Endothelial cell of umbilical vein (primary cell): ENCODE data around the gene SLC35D1. TPM values are rescaled to one million over a fixed set of nuclear protein-coding genes. Genes with fewer than 3 reads are reported as not detected.

ENCODE experiments used
- BruUV-seq: library from RNA; stranded (reverse); fragments of 400-500 nt; replicated peaks from 2 replicates; lab custom pipeline; 2021; lab: Mats Ljungman, UMichigan
- CTCF ChIA-PET: fragments of 300-600, 350-600 bp; sonication (Branson Sonifier 250); formaldehyde crosslinking; loops from one replicate; lab custom pipeline; 2021; ENCODE audit warnings: antibody characterized with exemption, inconsistent platforms; lab: Charles Lee
- POLR2A ChIA-PET: fragments of 300-600, 350-600 bp; sonication (Branson Sonifier 250); formaldehyde crosslinking; loops from one replicate; lab custom pipeline; 2021; ENCODE audit warnings: antibody characterized with exemption, inconsistent platforms; lab: Charles Lee
- DNase-seq: peaks from one replicate; pipeline ENCODE4 v3.0.0-alpha.2; 2011; ENCODE audit warnings: low read depth, low spot score
- FAIRE-seq: peaks from 2 replicates; lab custom pipeline; 2011; peaks lifted over from hg19 to GRCh38; lab: Jason Lieb, UNC
- H2AFZ ChIP-seq: 2 replicates; pipeline ENCODE4 v1.6.0; 2012; ENCODE audit warnings: low read depth, low read length, control low read depth, inconsistent platforms
- H3K27ac ChIP-seq: 2 replicates; pipeline ENCODE4 v1.5.1; 2011; ENCODE audit warnings: low read depth, mild to moderate bottlenecking, control low read depth, low read length, moderate library complexity; ENCODE audit not compliant: insufficient read depth
- H3K27me3 ChIP-seq, 2 experiments: 2 replicates each; pipeline versions ENCODE4 v1.6.0 to v1.6.1; 2011; ENCODE audit warnings: low read length in 2 of 2, mixed read lengths in 1 of 2; ENCODE audit not compliant: control insufficient read depth in 2 of 2, insufficient read depth in 2 of 2
- H3K36me3 ChIP-seq, 2 experiments: 2 replicates in 1 of 2; 3 replicates in 1 of 2; pipeline ENCODE4 v1.5.1; 2011; ENCODE audit warnings: low read length in 2 of 2, mild to moderate bottlenecking in 1 of 2, moderate library complexity in 1 of 2; ENCODE audit not compliant: control insufficient read depth in 2 of 2, insufficient read depth in 2 of 2; ENCODE audit errors: extremely low read depth in 1 of 2
- H3K4me1 ChIP-seq: 3 replicates; pipeline ENCODE4 v1.5.1; 2011; ENCODE audit warnings: mild to moderate bottlenecking, low read length; ENCODE audit not compliant: control insufficient read depth, insufficient read depth; ENCODE audit errors: extremely low read depth
- H3K4me2 ChIP-seq: 2 replicates; pipeline ENCODE4 v1.6.1; 2011; ENCODE audit warnings: low read length, control low read depth, mixed read lengths; ENCODE audit not compliant: insufficient read depth
- H3K4me3 ChIP-seq, 3 experiments: fragments of 200-600 bp in 1 of 3; sonication (generic), shearing (Covaris generic) in 1 of 3; replicated peaks in 1 of 3; 2 replicates each; pipeline ENCODE4 v1.5.1; 2011 to 2016; ENCODE audit warnings: control low read depth in 3 of 3, low read length in 3 of 3, mild to moderate bottlenecking in 2 of 3, inconsistent platforms in 1 of 3, low read depth in 1 of 3, moderate library complexity in 1 of 3; ENCODE audit not compliant: insufficient read depth in 1 of 3
- H3K79me2 ChIP-seq: 2 replicates; pipeline ENCODE4 v1.6.0; 2012; ENCODE audit warnings: low read length, inconsistent platforms; ENCODE audit not compliant: control insufficient read depth, insufficient read depth
- H3K9ac ChIP-seq: replicated peaks from 2 replicates; pipeline ENCODE3; 2011; ENCODE audit warnings: low read length, control low read depth; ENCODE audit not compliant: insufficient read depth; ENCODE audit errors: extremely low read depth
- H3K9me1 ChIP-seq: replicated peaks from 3 replicates; pipeline ENCODE4 v1.6.0; 2011; ENCODE audit warnings: mild to moderate bottlenecking, low read length; ENCODE audit not compliant: control insufficient read depth, insufficient read depth; ENCODE audit errors: extremely low read depth
- H3K9me3 ChIP-seq: replicated peaks from 2 replicates; pipeline ENCODE4 v1.5.1; 2012; ENCODE audit warnings: low read length, inconsistent platforms; ENCODE audit not compliant: control insufficient read depth, insufficient read depth
- H4K20me1 ChIP-seq: replicated peaks from 2 replicates; pipeline ENCODE3; 2011; ENCODE audit warnings: mild to moderate bottlenecking, low read length; ENCODE audit not compliant: control insufficient read depth, insufficient read depth; ENCODE audit errors: extremely low read depth
- EZH2 ChIP-seq: IDR thresholded peaks from 2 replicates; pipeline ENCODE4 v1.6.1; 2012; ENCODE audit warnings: borderline replicate concordance, low read depth, mild to moderate bottlenecking, moderate library complexity, low read length, inconsistent platforms; ENCODE audit not compliant: severe bottlenecking
- FOS ChIP-seq: IDR thresholded peaks from 2 replicates; pipeline ENCODE4 v1.6.1; 2011; ENCODE audit warnings: mild to moderate bottlenecking, low read length, moderate library complexity, borderline replicate concordance; ENCODE audit not compliant: insufficient read depth
- GATA2 ChIP-seq: IDR thresholded peaks from 2 replicates; pipeline ENCODE4 v1.7.0; 2011; ENCODE audit warnings: low read depth, mild to moderate bottlenecking, moderate library complexity, mixed read lengths, low read length; ENCODE audit not compliant: insufficient read length, insufficient read depth
- JUN ChIP-seq: IDR thresholded peaks from 2 replicates; pipeline ENCODE4 v1.6.1; 2011; ENCODE audit warnings: borderline replicate concordance, low read depth; ENCODE audit not compliant: insufficient read length, insufficient read depth
- MYC ChIP-seq: IDR thresholded peaks from one replicate; pipeline ENCODE4 v1.6.1; 2011; ENCODE audit warnings: mild to moderate bottlenecking, low read depth, low read length
- POLR2A ChIP-seq: IDR thresholded peaks from 2 replicates; pipeline ENCODE4 v1.6.1; 2012; ENCODE audit warnings: low read depth, mild to moderate bottlenecking, control low read depth, low read length
- POLR2AphosphoS5 ChIP-seq: IDR thresholded peaks from 2 replicates; pipeline ENCODE4 v1.6.1; 2012; ENCODE audit warnings: low read depth, mild to moderate bottlenecking, control low read depth, low read length, moderate library complexity; ENCODE audit not compliant: insufficient read depth
- dilution Hi-C: fragments of 300-500 bp; cut with MboI; formaldehyde crosslinking; loops from one replicate; pipeline ENCODE4 v1.15.0; 2019; ENCODE audit warnings: low sequenced_read_pairs; ENCODE audit not compliant: extremely low pct_ligation_motif_present
- intact Hi-C: fragments of 100-400 bp; cut with micrococcal nuclease; formaldehyde crosslinking; loops from one replicate; pipeline ENCODE4 v1.10.0; 2022
- polyA plus RNA-seq, 4 experiments: library from polyadenylated mRNA; depleted of rRNA in 3 of 4; stranded (reverse) in 3 of 4; unstranded in 1 of 4; fragments of >200 nt; gene quantifications; 2 replicates each; pipeline versions ENCODE4 v1.2.1 to v1.2.3, GENCODE V29; 2011 to 2012; ENCODE audit warnings: missing spikeins in 1 of 4
- total RNA-seq: library from RNA; stranded (reverse); gene quantifications from 2 replicates; pipeline ENCODE4 v1.2.3, GENCODE V29; 2021
- TF ChIP-seq, protein P1 (sequence below): IDR thresholded peaks from 2 replicates; pipeline ENCODE4 v1.6.1; 2011; ENCODE audit not compliant: insufficient read depth, insufficient read length
- TF ChIP-seq, protein P2 (sequence below), 2 donors: IDR thresholded peaks; 1 replicate in 1 of 2; 2 replicates in 1 of 2; pipeline ENCODE4 v1.5.1; 2011; ENCODE audit warnings: low read length in 2 of 2, mild to moderate bottlenecking in 2 of 2, moderate library complexity in 2 of 2, control low read depth in 1 of 2, inconsistent platforms in 1 of 2, low read depth in 1 of 2; ENCODE audit not compliant: insufficient read depth in 1 of 2; ENCODE audit errors: extremely low read depth in 1 of 2

The SLC35D1 gene
- total and polyA plus RNA-seq, 2 donors (not counting 3 experiments of a cell fraction or from before 2014, with no cell fraction given) = 3.5 to 6.6 TPM

DNA sequence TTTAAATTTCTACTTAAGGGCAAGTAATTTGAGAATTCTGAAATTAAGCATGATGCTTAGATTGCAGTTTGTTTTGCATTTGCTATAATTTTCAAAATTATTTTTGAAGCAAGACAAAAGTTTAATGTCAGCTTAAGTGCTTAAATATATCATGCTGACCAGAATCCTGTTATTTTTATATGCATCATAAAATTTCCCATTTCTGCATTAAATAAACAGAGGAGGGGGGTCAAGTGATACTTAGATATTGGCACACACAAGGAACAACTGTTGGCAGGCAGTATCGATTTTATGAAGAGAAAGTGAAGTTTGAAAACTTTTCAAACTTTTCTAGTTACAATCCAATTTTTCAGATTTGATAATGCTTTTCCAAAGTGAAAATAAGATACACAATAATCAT, 68.1 kb downstream of the SLC35D1 start:
- H3K9me3 ChIP-seq = no peaks in the 10 kb centered on the region
- no peak overlapping the region for H2AFZ ChIP-seq
- no peaks in the 10 kb centered on the region for H4K20me1 ChIP-seq
- H3K79me2 ChIP-seq = no peaks in the 10 kb centered on the region
- no peaks in the 10 kb centered on the region for H3K4me1 ChIP-seq
- ChIA-PET CTCF (interaction anchor here (0.7 to 3.0 kb wide), 4 partner anchors 10 to 480 kb away, joined by 4 to 15 read pairs (median 12); no protein-coding TSS in a partner anchor), POLR2A (no interaction called here)
- H3K9ac ChIP-seq = no peak overlapping the region
- BruUV-seq = no TSS peak
- H3K27me3 ChIP-seq = no peaks in the 10 kb centered on the region
- dilution Hi-C loops = no loop called here
- H3K36me3 ChIP-seq = peaks cover 3 to 30% of the 10 kb centered on the region in 2 experiments
- TF ChIP-seq, protein P1, sequence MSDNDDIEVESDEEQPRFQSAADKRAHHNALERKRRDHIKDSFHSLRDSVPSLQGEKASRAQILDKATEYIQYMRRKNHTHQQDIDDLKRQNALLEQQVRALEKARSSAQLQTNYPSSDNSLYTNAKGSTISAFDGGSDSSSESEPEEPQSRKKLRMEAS = no peak
- TF ChIP-seq FOS = no peak
- TF ChIP-seq POLR2A = no peak
- no peak for TF ChIP-seq GATA2
- no peak for TF ChIP-seq JUN
- no peak for TF ChIP-seq EZH2
- no peak for TF ChIP-seq POLR2AphosphoS5
- TF ChIP-seq MYC = no peak
- TF ChIP-seq, protein P2, sequence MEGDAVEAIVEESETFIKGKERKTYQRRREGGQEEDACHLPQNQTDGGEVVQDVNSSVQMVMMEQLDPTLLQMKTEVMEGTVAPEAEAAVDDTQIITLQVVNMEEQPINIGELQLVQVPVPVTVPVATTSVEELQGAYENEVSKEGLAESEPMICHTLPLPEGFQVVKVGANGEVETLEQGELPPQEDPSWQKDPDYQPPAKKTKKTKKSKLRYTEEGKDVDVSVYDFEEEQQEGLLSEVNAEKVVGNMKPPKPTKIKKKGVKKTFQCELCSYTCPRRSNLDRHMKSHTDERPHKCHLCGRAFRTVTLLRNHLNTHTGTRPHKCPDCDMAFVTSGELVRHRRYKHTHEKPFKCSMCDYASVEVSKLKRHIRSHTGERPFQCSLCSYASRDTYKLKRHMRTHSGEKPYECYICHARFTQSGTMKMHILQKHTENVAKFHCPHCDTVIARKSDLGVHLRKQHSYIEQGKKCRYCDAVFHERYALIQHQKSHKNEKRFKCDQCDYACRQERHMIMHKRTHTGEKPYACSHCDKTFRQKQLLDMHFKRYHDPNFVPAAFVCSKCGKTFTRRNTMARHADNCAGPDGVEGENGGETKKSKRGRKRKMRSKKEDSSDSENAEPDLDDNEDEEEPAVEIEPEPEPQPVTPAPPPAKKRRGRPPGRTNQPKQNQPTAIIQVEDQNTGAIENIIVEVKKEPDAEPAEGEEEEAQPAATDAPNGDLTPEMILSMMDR (IDR thresholded peaks at IDR 0.05; ENCODE audit: extremely low read depth in 1 of 2, insufficient read depth in 1 of 2, low read depth in 1 of 2, low read length in 2 of 2) = no peak
- no peak for FAIRE-seq
- H3K4me2 ChIP-seq = no peak overlapping the region
- no peak overlapping the region for H3K27ac ChIP-seq
- no peaks in the 10 kb centered on the region for H3K9me1 ChIP-seq
- H3K4me3 ChIP-seq = no peak overlapping the region
- intact Hi-C loops = no loop called here
- DNase-seq = no peak
